NCI-H345 treated with DMSO at 0.1 percent for 48 hours (cell line): ENCODE data around the gene KNDC1.
"Not testable (repeated sequence)": the region's sequence is repeated elsewhere in the genome, so short reads cannot be mapped to it uniquely, and the experiment has no call there.

Source experiments
- DNase-seq: peaks from one replicate; lab custom pipeline; 2025; ENCODE audit not compliant: unreplicated experiment; lab: John Stamatoyannopoulos, UW

Gene KNDC1

GRCh38 chr10:133174689-133175263, 14.8 kb downstream of the KNDC1 start:
- no peak for DNase-seq

GRCh38 chr10:133175624-133176023, 15.6 kb downstream of the KNDC1 start:
- not testable (repeated sequence) for DNase-seq

DNA sequence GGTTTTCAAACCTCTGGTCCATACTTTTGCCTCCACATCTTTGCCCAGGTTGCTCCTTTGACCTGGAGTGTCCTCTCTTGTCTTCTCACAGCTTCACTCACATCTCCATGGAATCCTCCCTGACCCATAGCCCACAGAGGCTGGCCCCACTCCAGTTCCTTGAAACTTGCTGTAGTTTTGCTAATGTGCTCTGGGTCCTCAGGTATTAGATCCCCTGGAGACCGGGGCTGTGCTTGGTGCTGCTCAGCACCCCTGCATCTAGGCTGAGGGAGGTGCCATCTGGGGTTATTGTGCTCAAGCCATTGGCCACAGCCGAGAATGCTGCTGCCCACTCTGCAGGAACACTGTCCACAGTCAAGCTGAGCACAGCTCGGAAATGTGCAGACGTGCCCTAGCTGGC, 16.5 kb downstream of the KNDC1 start:
- DNase-seq = no peak

GRCh38 chr10:133177380-133178157, 17.6 kb downstream of the KNDC1 start:
- no peak for DNase-seq

- DNase-seq = no peak
Observed at GRCh38 chr10:133178357-133179127, 18.5 kb downstream of the KNDC1 start.

DNA sequence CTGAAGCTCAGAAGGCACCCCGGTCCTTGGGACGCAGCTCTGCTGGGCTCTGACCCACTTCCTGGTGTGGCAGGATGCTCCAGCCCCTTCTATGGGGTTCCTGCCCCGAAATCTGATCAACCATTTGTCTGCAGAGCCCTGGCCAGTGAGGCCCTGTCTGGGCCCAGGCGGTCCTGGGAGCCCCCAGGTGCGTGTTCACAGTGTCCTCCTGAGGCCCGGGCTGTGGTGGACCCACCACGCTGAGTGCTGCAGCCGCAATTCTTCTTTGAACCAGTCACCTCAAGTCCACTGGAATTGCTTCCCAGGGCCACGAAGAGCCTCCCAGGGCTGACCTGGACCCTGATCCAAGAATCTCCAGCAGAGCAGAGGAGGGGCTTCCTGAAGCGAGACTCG, 19.1 kb downstream of the KNDC1 start:
- DNase-seq = no peak

- DNase-seq = no peak
Observed at GRCh38 chr10:133179651-133180050, 19.6 kb downstream of the KNDC1 start.

- no peak for DNase-seq
Observed at GRCh38 chr10:133180192-133180964, 20.4 kb downstream of the KNDC1 start.

- no peak for DNase-seq
Observed at GRCh38 chr10:133180965-133181639, 21.1 kb downstream of the KNDC1 start.

DNA sequence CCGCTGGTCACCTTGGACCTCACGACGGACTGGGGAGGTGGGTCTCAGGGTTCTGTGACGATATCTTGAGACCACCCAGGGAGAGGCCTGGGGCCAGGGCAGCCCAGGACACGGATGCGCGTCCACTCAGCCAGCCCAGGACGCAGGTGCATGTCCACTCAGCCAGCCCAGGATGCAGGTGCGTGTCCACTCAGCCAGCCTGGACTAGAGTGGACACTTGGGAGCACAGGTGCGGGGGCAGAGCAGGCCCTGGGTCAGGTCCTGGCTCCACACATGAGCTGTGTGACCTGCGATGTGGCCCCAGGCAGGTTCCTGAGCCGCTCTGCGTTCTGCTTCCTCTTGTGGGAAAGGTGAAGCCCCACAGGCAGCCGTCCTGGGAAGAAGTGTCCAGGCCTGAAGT, 22.2 kb downstream of the KNDC1 start:
- no peak for DNase-seq

- no peak for DNase-seq
Observed at GRCh38 chr10:133182791-133183645, 23.0 kb downstream of the KNDC1 start.

DNA sequence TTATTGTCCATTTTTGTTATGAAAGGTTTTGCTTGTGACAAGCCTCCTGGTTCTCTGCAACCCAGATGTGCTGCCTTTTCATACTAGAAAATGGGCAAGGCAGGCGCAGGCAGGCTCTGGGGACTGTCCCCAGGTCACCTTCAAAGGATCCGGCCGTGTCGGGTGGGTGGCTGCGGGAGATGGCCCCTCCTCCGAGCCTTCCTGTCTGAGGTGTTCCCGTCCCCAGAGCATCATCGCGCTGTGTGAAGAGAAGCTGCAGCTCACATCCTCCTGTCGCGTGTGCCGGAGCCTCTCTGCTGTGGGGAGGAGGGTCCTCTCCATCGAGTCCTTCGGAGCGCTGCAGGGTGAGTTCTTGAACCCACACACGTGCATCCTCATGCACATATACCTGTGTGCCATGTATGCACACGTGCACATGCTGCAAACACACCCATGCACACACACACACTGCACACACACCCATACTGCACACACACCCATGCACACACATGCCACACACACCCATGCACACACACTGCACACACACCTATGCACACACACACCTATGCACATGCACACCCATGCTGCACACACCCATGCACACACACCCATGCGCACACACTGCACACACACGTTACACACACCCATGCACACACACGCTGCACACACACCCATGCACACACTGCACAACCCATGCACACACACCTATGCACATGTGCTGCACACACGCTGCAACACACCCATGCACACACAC, 23.8 kb downstream of the KNDC1 start:
- DNase-seq = no peak

GRCh38 chr10:133184591-133185244, 24.7 kb downstream of the KNDC1 start:
- no peak for DNase-seq

GRCh38 chr10:133185421-133185820, 25.4 kb downstream of the KNDC1 start:
- DNase-seq = no peak

DNA sequence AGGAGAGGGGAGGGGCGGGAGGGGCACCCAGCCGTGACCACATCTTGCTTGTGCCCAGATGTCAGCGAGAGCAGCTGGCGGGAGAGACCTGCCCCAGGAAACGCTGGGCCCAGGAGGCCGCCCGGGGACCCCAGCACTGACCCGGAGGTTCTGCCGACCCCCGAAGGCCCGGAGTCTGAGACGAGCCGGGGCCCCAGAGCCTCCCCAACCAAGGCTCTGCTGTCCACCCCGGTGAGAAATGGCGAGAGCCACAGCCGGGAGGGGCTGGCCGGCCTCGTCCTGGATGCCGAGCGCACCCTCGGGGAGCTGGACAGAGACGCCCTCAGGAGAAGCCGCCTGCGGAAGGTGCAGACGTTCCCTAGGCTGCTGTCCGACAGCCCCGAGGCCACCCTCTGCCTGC, 25.9 kb downstream of the KNDC1 start:
- no peak for DNase-seq

- DNase-seq = no peak
Observed at GRCh38 chr10:133186416-133187090, 26.5 kb downstream of the KNDC1 start.

GRCh38 chr10:133187091-133187905, 27.3 kb downstream of the KNDC1 start:
- DNase-seq = no peak
